ENCODE measurements around the gene MRPS27.

GRCh38 chr5:72363166-72363802 is 43.2 kb upstream of the MRPS27 start:
- TF ChIP-seq EZH2phosphoT487 (IDR thresholded peaks at IDR 0.05; ENCODE audit: insufficient read depth, low read depth) (no peak), EZH2 (IDR thresholded peaks at IDR 0.05; ENCODE audit: insufficient read depth, poor library complexity, severe bottlenecking) (no peak)

All from GM23248 (cell line).